ENCODE data around the gene LCLAT1. TPM values are rescaled to one million over a fixed set of nuclear protein-coding genes. Genes with fewer than 3 reads are reported as not detected.
"Not testable (repeated sequence)": the region's sequence is repeated elsewhere in the genome, so short reads cannot be mapped to it uniquely, and the experiment has no call there.

LCLAT1 gene
- total RNA-seq, 2 experiments from 2014 or later: 8.3 to 10.2 TPM

DNA sequence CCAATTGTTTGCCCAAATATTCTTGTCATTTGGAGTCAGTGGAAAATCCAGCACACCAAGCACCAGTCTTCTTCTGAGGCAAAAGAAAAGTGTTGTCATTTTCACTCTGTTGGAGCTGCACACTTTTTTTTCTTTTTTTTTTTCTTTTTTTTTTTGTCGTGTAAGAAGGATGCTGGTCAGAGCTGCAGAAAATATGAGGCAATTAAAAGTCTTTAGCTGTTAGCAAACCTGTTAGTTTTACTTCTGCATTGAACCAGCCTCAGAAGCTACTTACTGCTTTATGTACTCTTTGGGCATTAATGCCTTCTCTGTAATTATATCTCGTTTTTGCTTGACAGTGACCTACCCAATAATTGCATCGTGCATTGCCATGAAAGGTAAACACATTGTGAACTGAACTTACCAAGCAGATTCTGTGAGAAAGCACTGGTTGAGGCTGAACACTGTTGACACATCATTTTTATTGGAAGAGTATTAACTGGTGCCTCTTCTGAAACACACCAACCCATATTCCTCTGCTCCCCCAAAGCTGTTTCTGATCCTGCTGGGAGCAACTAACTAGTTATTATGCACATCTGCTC lies 194.8 kb downstream of the LCLAT1 start:
- H3K36me3 ChIP-seq (ENCODE audit: insufficient read depth, low read length): peaks cover 18% of the 10 kb centered on the region
- no peak overlapping the region for H3K4me3 ChIP-seq (ENCODE audit: low read length)
- DNase-seq (no peak), ATAC-seq (ENCODE audit: poor library complexity) (no peak)
- no peak overlapping the region for H3K27ac ChIP-seq (ENCODE audit: low read depth in 1 of 2, low read length in 2 of 2)
- H3K4me1 ChIP-seq (ENCODE audit: insufficient read depth, low read length): no peaks in the 10 kb centered on the region
- Mint-ChIP-seq H3K4me3 (no peak overlapping the region), H3K9me3 (no peaks in the 10 kb centered on the region), H3K27me3 (no peaks in the 10 kb centered on the region), H3K27ac (no peak overlapping the region), H3K36me3 (ENCODE audit: low read depth) (peaks cover 20% of the 10 kb centered on the region), H3K4me1 (ENCODE audit: low read depth) (no peaks in the 10 kb centered on the region)
- no peaks in the 10 kb centered on the region for H3K27me3 ChIP-seq (ENCODE audit: control insufficient read depth in 1 of 2, insufficient read depth in 2 of 2, low read length in 2 of 2)
- intact Hi-C loops (cut with DNase I, micrococcal nuclease): no loop called here
- H3K9me3 ChIP-seq (ENCODE audit: control insufficient read depth in 1 of 2, insufficient read depth in 1 of 2, low read length in 2 of 2): no peaks in the 10 kb centered on the region
- ChIA-PET POLR2A (interaction anchor here (0.7 kb wide), 1 partner anchor 179 kb away, joined by 3 read pairs; no protein-coding TSS in a partner anchor), CTCF (interaction anchor here (1.0 kb wide), 1 partner anchor 410 kb away, joined by 4 read pairs; no protein-coding TSS in a partner anchor)
- TF ChIP-seq, protein P1, sequence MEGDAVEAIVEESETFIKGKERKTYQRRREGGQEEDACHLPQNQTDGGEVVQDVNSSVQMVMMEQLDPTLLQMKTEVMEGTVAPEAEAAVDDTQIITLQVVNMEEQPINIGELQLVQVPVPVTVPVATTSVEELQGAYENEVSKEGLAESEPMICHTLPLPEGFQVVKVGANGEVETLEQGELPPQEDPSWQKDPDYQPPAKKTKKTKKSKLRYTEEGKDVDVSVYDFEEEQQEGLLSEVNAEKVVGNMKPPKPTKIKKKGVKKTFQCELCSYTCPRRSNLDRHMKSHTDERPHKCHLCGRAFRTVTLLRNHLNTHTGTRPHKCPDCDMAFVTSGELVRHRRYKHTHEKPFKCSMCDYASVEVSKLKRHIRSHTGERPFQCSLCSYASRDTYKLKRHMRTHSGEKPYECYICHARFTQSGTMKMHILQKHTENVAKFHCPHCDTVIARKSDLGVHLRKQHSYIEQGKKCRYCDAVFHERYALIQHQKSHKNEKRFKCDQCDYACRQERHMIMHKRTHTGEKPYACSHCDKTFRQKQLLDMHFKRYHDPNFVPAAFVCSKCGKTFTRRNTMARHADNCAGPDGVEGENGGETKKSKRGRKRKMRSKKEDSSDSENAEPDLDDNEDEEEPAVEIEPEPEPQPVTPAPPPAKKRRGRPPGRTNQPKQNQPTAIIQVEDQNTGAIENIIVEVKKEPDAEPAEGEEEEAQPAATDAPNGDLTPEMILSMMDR (IDR thresholded peaks at IDR 0.05): no peak

DNA sequence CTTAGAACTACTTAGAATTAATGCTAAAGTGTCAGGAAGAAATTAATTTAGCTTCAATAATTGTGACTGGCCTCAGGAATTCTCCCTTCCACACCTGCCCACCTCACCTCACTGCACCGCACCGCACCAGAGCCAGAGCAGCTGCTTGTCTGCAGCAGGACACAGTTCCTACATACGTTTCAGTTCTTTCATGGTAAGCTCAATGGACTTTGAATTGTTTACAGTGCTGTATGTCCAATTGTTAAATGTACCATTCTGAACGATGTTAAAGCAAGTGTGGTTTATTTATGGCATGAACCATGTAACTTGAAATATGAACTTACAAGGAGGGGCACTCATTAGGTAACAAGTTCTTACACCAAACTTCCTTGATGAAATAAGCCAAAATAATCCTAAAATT lies 196.0 kb downstream of the LCLAT1 start:
- H3K36me3 ChIP-seq (ENCODE audit: insufficient read depth, low read length): peaks cover 18% of the 10 kb centered on the region
- peaks cover 20% of the 10 kb centered on the region for H3K36me3 Mint-ChIP-seq (ENCODE audit: low read depth)
- H3K27me3 Mint-ChIP-seq; H3K9me3 ChIP-seq (ENCODE audit: control insufficient read depth in 1 of 2, insufficient read depth in 1 of 2, low read length in 2 of 2); H3K4me1 Mint-ChIP-seq (ENCODE audit: low read depth); intact Hi-C loops (cut with DNase I, micrococcal nuclease); DNase-seq; H3K27ac Mint-ChIP-seq; POLR2A ChIA-PET; H3K4me3 Mint-ChIP-seq; H3K4me3 ChIP-seq (ENCODE audit: low read length); CTCF ChIA-PET; ATAC-seq (ENCODE audit: poor library complexity); H3K4me1 ChIP-seq (ENCODE audit: insufficient read depth, low read length); H3K9me3 Mint-ChIP-seq; H3K27ac ChIP-seq (ENCODE audit: low read depth in 1 of 2, low read length in 2 of 2); H3K27me3 ChIP-seq (ENCODE audit: control insufficient read depth in 1 of 2, insufficient read depth in 2 of 2, low read length in 2 of 2): not testable (repeated sequence)

DNA sequence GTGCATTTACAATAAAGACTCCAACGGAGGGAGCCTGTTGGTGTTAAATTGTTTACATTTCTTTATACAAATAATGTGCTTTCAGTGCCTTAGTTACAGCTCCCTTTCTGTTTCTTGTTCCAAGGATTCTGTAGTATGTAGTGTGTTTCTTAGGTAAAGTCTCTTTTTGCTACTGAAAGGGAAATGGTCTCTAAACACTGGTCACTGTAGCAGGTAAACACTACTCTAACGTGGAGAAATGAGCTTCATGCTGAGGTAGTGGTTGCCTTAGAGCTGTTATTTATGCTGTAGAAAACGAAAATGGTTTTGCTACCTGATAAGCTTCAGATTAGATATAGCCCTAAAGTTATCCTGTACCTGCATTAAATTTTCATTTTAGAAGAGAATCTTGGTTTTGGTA lies 196.6 kb downstream of the LCLAT1 start:
- H3K27ac ChIP-seq (ENCODE audit: low read depth in 1 of 2, low read length in 2 of 2): no peak overlapping the region
- no peak overlapping the region for H3K4me3 ChIP-seq (ENCODE audit: low read length)
- ChIA-PET CTCF (no interaction called here), POLR2A (no interaction called here)
- Mint-ChIP-seq H3K27me3 (no peaks in the 10 kb centered on the region), H3K9me3 (no peaks in the 10 kb centered on the region), H3K4me3 (no peak overlapping the region), H3K27ac (no peak overlapping the region), H3K4me1 (ENCODE audit: low read depth) (no peaks in the 10 kb centered on the region), H3K36me3 (ENCODE audit: low read depth) (peaks cover 20% of the 10 kb centered on the region)
- no peaks in the 10 kb centered on the region for H3K4me1 ChIP-seq (ENCODE audit: insufficient read depth, low read length)
- DNase-seq (no peak), ATAC-seq (ENCODE audit: poor library complexity) (no peak)
- H3K9me3 ChIP-seq (ENCODE audit: control insufficient read depth in 1 of 2, insufficient read depth in 1 of 2, low read length in 2 of 2): no peaks in the 10 kb centered on the region
- intact Hi-C loops (cut with DNase I, micrococcal nuclease): no loop called here
- TF ChIP-seq, protein P1 (IDR thresholded peaks at IDR 0.05): no peak
- H3K36me3 ChIP-seq (ENCODE audit: insufficient read depth, low read length): peaks cover 18% of the 10 kb centered on the region
- no peaks in the 10 kb centered on the region for H3K27me3 ChIP-seq (ENCODE audit: control insufficient read depth in 1 of 2, insufficient read depth in 2 of 2, low read length in 2 of 2)

All from CD4-positive, alpha-beta T cell (primary cell).